Small intestine (tissue), 7 donors: Measurements from ENCODE around the gene PKN1. TPM values are rescaled to one million over a fixed set of nuclear protein-coding genes. Genes with fewer than 3 reads are reported as not detected.
A peak's percentile ranks its signal among the peaks of the same experiment; 100 is the strongest.

Experiments
- DNase-seq, 2 donors: peaks; one replicate each; pipeline versions ENCODE4 v3.0.0 to v3.0.0-alpha.2; 2013
- FAIRE-seq: peaks from 2 replicates; lab custom pipeline; 2012; peaks lifted over from hg19 to GRCh38; lab: Jason Lieb, UNC
- H3K27ac ChIP-seq, 3 donors: one replicate each; pipeline ENCODE4 v1.5.1; 2013; ENCODE audit warnings: low read length in 2 of 3, mild to moderate bottlenecking in 2 of 3, control low read depth in 1 of 3, inconsistent platforms in 1 of 3, low read depth in 1 of 3, moderate library complexity in 1 of 3
- H3K27me3 ChIP-seq, 3 donors: one replicate each; pipeline ENCODE4 v1.6.1; 2013; ENCODE audit warnings: low read length in 3 of 3, inconsistent platforms in 1 of 3; ENCODE audit not compliant: control insufficient read depth in 3 of 3, insufficient read depth in 3 of 3
- H3K36me3 ChIP-seq, 3 donors: one replicate each; pipeline ENCODE4 v1.6.1; 2013; ENCODE audit warnings: low read length in 3 of 3, inconsistent platforms in 1 of 3, low read depth in 1 of 3, mild to moderate bottlenecking in 1 of 3, moderate library complexity in 1 of 3; ENCODE audit not compliant: control insufficient read depth in 3 of 3, insufficient read depth in 2 of 3
- H3K4me1 ChIP-seq, 3 donors: one replicate each; pipeline ENCODE4 v1.6.1; 2013; ENCODE audit warnings: low read length in 2 of 3, inconsistent platforms in 1 of 3, low read depth in 1 of 3, mild to moderate bottlenecking in 1 of 3, moderate library complexity in 1 of 3; ENCODE audit not compliant: control insufficient read depth in 3 of 3, insufficient read depth in 2 of 3
- H3K4me3 ChIP-seq, 3 donors: one replicate each; pipeline ENCODE4 v1.5.1; 2013; ENCODE audit warnings: low read length in 3 of 3, control low read depth in 1 of 3, inconsistent platforms in 1 of 3, low read depth in 1 of 3, mild to moderate bottlenecking in 1 of 3, moderate library complexity in 1 of 3
- H3K9me3 ChIP-seq, 2 donors: one replicate each; pipeline ENCODE4 v1.6.1; 2013; ENCODE audit warnings: low read depth in 1 of 2, low read length in 1 of 2; ENCODE audit not compliant: control insufficient read depth in 2 of 2, insufficient read depth in 1 of 2
- WGBS, 3 donors: extraction: QIAGEN DNeasy Blood & Tissue Kit; methylation state at CpG; one replicate each; pipeline ENCODE4 v1.1.7; 2013; 5-methylcytosine and 5-hydroxymethylcytosine counted together
- polyA plus RNA-seq, 4 donors: library from polyadenylated mRNA; stranded (reverse) in 3 of 4; unstranded in 1 of 4; fragments of 200-250 nt in 3 of 4; fragments of 120-200 nt in 1 of 4; gene quantifications; one replicate each; pipeline versions ENCODE4 v1.2.1 to v1.2.3, GENCODE V29; 2013
- donor health status: healthy with polysubstance abuse.
- donor health status: control.
- donor health status: control.
- donor health status: Bipolar disorder and iron deficiency.
- donor health status: healthy.

The PKN1 gene
- polyA plus RNA-seq, 4 donors, result 8.9 to 65.3 (median 31.4) TPM

- DNase-seq (no peak), FAIRE-seq (no peak)
- peaks cover 4 to 28% (median 7%) of the 10 kb centered on the region in 3 donors for H3K36me3 ChIP-seq
- peaks cover 0 to 30% (median 10%) of the 10 kb centered on the region in 3 donors for H3K4me1 ChIP-seq
- H3K9me3 ChIP-seq, result no peaks in the 10 kb centered on the region
- no peaks in the 10 kb centered on the region for H3K27me3 ChIP-seq
- H3K4me3 ChIP-seq, result peak overlapping the region in 1 of 3 donors; percentile 54
- 92% methylated on average over 22 of the region's 22 CpGs for WGBS, 3 donors
- peak overlapping the region in 2 of 3 donors; percentile 87 to 96 for H3K27ac ChIP-seq
Observed at GRCh38 chr19:14519245-14519859, 86.2 kb downstream of the PKN1 start.

- no peaks in the 10 kb centered on the region for H3K27me3 ChIP-seq
- 47 to 63% (median 56%) methylated on average over 2 of the region's 2 CpGs for WGBS, 3 donors
- peak overlapping the region in 1 of 3 donors; percentile 96 for H3K27ac ChIP-seq
- DNase-seq (no peak), FAIRE-seq (no peak)
- H3K4me1 ChIP-seq, result peaks cover 0 to 26% (median 6%) of the 10 kb centered on the region in 3 donors
- H3K4me3 ChIP-seq, result no peak overlapping the region
- no peaks in the 10 kb centered on the region for H3K9me3 ChIP-seq
- H3K36me3 ChIP-seq, result peaks cover 1 to 22% (median 4%) of the 10 kb centered on the region in 3 donors
Observed at GRCh38 chr19:14519860-14520407, 86.8 kb downstream of the PKN1 start.

- Histone ChIP-seq H3K36me3 (peaks cover 0 to 16% (median 4%) of the 10 kb centered on the region in 3 donors), H3K9me3 (no peaks in the 10 kb centered on the region), H3K4me1 (peaks cover 0 to 20% (median 4%) of the 10 kb centered on the region in 3 donors), H3K27me3 (no peaks in the 10 kb centered on the region), H3K27ac (peak overlapping the region in 1 of 3 donors; percentile 96), H3K4me3 (no peak overlapping the region)
- FAIRE-seq, result no peak
- 91 to 93% (median 93%) methylated on average over 4 of the region's 4 CpGs for WGBS, 3 donors
- no peak for DNase-seq
Observed at GRCh38 chr19:14520543-14520942, 87.4 kb downstream of the PKN1 start.

Other genes starting within 250 kb of the PKN1 start
- gene ADGRL1, start 227.1 kb upstream of the PKN1 start, polyA plus RNA-seq, result 10 to 100 TPM; 11.1 to 22.7 (median 15.7) TPM
- gene ADGRE5, start 51.9 kb upstream of the PKN1 start, polyA plus RNA-seq, result 10 to 100 TPM; 13.6 to 61.9 (median 33.6) TPM
- 100 to 1,000 TPM in 3 of 4 donors, 10 to 100 TPM in 1; 61.9 to 139 (median 125) TPM for gene DDX39A, start 14.0 kb upstream of the PKN1 start, polyA plus RNA-seq
- gene PTGER1, start 42.0 kb downstream of the PKN1 start, polyA plus RNA-seq, result under 1 TPM in 2 of 4 donors, not detected in 2; 0.37 to 0.64 TPM
- 10 to 100 TPM; 43.1 to 91.2 (median 65.2) TPM for gene GIPC1, start 62.8 kb downstream of the PKN1 start, polyA plus RNA-seq
- gene DNAJB1, start 85.1 kb downstream of the PKN1 start, polyA plus RNA-seq, result 10 to 100 TPM; 39.4 to 87.7 (median 44.2) TPM
- 100 to 1,000 TPM; 147 to 287 (median 200) TPM for gene TECR, start 96.3 kb downstream of the PKN1 start, polyA plus RNA-seq
- gene NDUFB7, start 138.8 kb downstream of the PKN1 start, polyA plus RNA-seq, result 100 to 1,000 TPM; 127 to 818 (median 624) TPM
- under 1 TPM in 2 of 4 donors, not detected in 2; 0.24 to 0.55 TPM for gene CLEC17A, start 149.8 kb downstream of the PKN1 start, polyA plus RNA-seq
- under 1 TPM in 3 of 4 donors, not detected in 1; 0.03 to 0.77 (median 0.54) TPM for gene ADGRE3, start 241.5 kb downstream of the PKN1 start, polyA plus RNA-seq